H1 (cell line): ENCODE results near the gene LAMA3. TPM values are rescaled to one million over a fixed set of nuclear protein-coding genes. Genes with fewer than 3 reads are reported as not detected.

Experiments
- E2F6 ChIP-seq: IDR thresholded peaks from 2 replicates; pipeline ENCODE4 v1.6.1; 2012; ENCODE audit warnings: inconsistent platforms
- polyA plus RNA-seq, 7 experiments: library from polyadenylated mRNA; depleted of rRNA in 3 of 7; stranded (reverse) in 5 of 7; unstranded in 2 of 7; fragments of >200 nt in 5 of 7; fragments of 200-250 nt in 2 of 7; gene quantifications; 1 replicate in 5 of 7; 2 replicates in 1 of 7; 4 replicates in 1 of 7; pipeline versions ENCODE4 v1.2.1 to v1.2.3, GENCODE V29; 2011 to 2013; ENCODE audit warnings: missing spikeins in 2 of 7, mixed read lengths in 2 of 7
- total RNA-seq: library from RNA; stranded (reverse); fragmentation: NEBNext Ultra II Directional; extraction: Animal tissue kit (Norgen Biotek cat#: 25700); gene quantifications from 2 replicates; pipeline ENCODE4 v1.2.1, GENCODE V29; 2021

LAMA3 gene
- total and polyA plus RNA-seq, 2 of the 8 experiments (the other 6 are each of a cell fraction or from before 2014, with no cell fraction given): 0.76 to 5.0 TPM

- no peak for TF ChIP-seq E2F6
These were observed 189.2 kb downstream of the LAMA3 start (continued) for GRCh38 chr18:23878336-23878900.
